ENCODE results near the gene CARTPT. TPM values are rescaled to one million over a fixed set of nuclear protein-coding genes. Genes with fewer than 3 reads are reported as not detected.

Gene CARTPT
- not detected in 5 replicates for total RNA-seq (2022; extraction: Qiagen RNA extraction; ENCODE audit: low read depth)

GRCh38 chr5:71719063-71719964 lies at the start of gene CARTPT:
Gene CARTPT (plus strand): TSS chr5:71719275. CDS start chr5:71719294, 19 bp downstream.

Other genes starting within 250 kb of the CARTPT start
- 37.7 to 46.1 TPM (median 42.7 TPM) in 5 replicates for gene MCCC2, start 131.9 kb upstream of the CARTPT start, total RNA-seq (2022; extraction: Qiagen RNA extraction; ENCODE audit: low read depth)